ENCODE results near the gene C16orf46. TPM values are rescaled to one million over a fixed set of nuclear protein-coding genes. Genes with fewer than 3 reads are reported as not detected.

The C16orf46 gene
- 0.27 and 0.29 TPM in 2 replicates for total RNA-seq

GRCh38 chr16:81077076-81077940, at the start of gene C16orf46:
Gene C16orf46 (minus strand): TSS chr16:81077238. CDS start chr16:81063955, 13,283 bp downstream.

DNA sequence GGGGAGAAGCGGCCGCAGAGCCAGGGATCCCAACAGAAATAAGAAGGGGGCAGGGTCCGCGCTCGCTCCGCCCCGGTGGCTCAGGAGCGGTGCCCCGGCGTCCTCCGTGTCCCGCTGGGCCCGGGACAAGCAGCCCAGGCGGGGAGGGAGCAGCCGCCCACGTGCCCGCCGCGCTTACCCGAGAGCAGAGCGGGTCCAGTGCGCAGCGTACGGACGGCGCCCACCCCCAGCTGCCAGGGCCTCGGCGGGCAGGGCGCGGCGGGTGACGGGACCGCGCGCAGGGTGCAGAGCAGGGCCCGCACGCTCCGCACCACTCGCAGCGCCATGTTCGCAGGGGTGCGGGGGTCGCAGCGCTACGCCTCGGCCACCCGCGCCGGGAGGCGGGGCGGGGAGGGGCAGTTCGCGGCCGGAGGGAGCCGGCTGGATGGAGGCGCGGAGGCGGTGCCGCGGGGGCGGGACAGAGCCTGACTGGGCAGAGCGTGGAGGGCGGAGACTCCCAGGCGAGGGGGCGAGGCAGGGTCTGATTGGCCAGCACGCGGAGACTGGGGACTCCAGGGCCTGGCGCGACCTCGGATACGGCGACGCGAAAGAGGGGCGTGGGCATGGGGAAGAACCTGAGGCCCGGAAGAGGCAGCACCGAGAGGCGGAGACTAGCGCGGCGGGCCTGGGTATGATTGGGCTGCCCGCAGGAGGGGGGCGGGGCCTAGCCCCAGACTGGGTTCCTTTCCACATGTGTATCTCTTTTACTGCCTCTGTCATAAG, 19.1 kb upstream of the C16orf46 start, which contains the start of gene GCSH:
TSS of gene GCSH (minus strand) at position 443 of the 762 bp plus-strand sequence. CDS start at position 326, 117 bp downstream.

DNA sequence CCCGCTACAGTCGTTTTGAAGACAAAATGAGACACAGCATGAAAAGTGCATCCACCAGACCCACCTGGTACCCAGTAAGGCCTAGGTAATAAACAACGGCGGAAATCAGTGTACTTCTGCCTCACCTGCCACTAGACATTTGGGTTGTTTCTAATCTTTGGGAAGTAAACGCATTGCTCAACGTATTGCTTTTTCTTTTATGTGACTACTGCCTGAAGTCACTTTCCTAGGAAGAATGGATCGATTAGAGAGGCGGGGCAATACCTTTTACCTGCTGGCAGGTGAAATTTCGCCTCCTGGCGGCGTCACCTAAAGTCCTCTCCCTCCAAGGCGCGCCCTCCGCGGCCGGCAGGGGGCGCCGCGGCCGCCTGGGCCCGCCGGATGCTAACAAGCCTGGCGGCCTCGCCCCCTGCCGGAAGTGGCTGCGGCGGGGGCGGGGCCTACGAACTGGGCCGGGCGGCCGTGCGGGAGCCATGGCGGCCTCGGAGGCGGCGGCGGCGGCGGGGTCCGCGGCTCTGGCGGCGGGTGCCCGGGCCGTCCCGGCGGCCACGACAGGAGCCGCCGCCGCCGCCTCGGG, 41.6 kb downstream of the C16orf46 start, which contains the start of gene ATMIN:
TSS of gene ATMIN (plus strand) at position 445 of the 577 bp plus-strand sequence. CDS start at position 474, 29 bp downstream.

Small RNA genes lying within 50 kb of the gene (small RNA-seq; reads per million reads assigned to genes)
- gene AC092718.3 (not detected), gene RNU6-1191P (not detected)

Other genes with a start within 250 kb of the C16orf46 start
- gene CMC2, start 70.4 kb downstream of the C16orf46 start, total RNA-seq: 60.4 and 69.9 TPM in 2 replicates
- 107 and 133 TPM in 2 replicates for gene CENPN, start 70.0 kb downstream of the C16orf46 start, total RNA-seq
- 38.0 and 40.3 TPM in 2 replicates for gene ATMIN, start 41.4 kb downstream of the C16orf46 start, total RNA-seq
- 30.1 and 30.7 TPM in 2 replicates for gene GCSH, start 19.2 kb upstream of the C16orf46 start, total RNA-seq
- gene BCO1, start 161.5 kb upstream of the C16orf46 start, total RNA-seq: not detected in 2 replicates
- gene GAN, start 237.7 kb upstream of the C16orf46 start, total RNA-seq: 15.5 and 15.7 TPM in 2 replicates